NCI-H2171 (cell line): Measurements from ENCODE around the gene MRPS22.
"Not testable (repeated sequence)": the region's sequence is repeated elsewhere in the genome, so short reads cannot be mapped to it uniquely, and the experiment has no call there.

Experiments
- DNase-seq: peaks from one replicate; lab custom pipeline; 2025; lab: John Stamatoyannopoulos, UW

The MRPS22 gene

DNA sequence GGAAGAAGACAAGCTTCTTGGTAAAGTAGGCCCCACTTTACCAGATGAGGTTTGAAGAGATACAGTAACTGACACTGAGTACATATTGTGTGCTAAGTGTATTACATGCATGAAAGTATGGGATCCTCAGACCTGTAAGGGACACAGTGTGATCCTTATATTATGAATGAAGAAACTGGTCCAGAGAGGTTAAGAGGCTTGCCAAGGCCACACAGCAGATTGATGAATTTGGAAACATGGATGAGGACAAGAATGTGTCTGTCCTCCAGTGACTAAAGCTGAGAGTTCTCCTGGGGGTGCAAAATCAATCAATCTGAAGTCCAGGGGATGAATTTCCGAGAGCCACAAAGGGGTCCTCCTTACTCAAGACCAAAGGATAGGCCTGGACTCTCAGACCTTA is 31.4 kb upstream of the MRPS22 start:
- no peak for DNase-seq

DNA sequence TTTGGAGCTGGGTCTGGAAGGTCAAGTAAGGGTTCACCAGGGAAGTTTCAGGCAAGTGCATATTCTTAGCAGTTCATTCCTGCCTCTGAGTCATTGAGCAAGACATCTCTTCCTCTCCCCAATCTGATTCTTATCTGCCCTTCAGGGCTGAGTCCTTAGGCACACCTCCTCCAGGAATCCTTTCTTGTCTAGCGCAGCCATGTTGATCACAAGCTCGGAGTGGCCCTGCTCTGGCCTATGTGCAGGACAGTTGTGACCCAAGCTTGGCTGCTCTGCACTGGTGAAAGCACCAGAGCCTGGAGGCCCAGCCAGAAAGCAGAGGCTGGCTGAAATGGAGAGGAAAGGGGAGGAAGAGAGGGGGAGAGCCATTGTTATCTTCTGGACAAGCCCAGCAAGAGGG is 30.9 kb upstream of the MRPS22 start:
- no peak for DNase-seq

- no peak for DNase-seq
Measured at GRCh38 chr3:139313921-139314320, 29.9 kb upstream of the MRPS22 start.

GRCh38 chr3:139317215-139317614 is 26.6 kb upstream of the MRPS22 start:
- DNase-seq, result no peak

GRCh38 chr3:139317660-139318430 is 26.0 kb upstream of the MRPS22 start:
- DNase-seq, result no peak

DNA sequence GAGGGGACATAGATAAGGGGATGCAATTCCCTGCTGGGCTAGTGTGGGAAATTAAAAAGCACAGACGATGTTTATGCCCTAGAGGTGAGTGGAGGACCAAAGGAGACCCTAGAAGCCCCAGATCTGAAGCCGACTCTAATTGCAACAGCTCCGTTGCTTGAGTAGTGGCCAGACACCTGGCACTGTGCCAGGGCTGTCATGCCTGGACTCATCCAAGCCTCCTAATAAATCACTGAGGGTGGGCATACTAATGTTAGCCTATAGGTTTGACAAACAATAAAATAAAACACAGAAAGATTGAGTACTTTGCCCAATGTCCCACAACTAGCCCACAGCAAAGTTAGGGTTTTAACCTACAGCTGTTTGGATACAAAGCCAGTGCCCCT is 25.4 kb upstream of the MRPS22 start:
- DNase-seq, result no peak

GRCh38 chr3:139318826-139319225 is 25.0 kb upstream of the MRPS22 start:
- DNase-seq, result no peak

DNA sequence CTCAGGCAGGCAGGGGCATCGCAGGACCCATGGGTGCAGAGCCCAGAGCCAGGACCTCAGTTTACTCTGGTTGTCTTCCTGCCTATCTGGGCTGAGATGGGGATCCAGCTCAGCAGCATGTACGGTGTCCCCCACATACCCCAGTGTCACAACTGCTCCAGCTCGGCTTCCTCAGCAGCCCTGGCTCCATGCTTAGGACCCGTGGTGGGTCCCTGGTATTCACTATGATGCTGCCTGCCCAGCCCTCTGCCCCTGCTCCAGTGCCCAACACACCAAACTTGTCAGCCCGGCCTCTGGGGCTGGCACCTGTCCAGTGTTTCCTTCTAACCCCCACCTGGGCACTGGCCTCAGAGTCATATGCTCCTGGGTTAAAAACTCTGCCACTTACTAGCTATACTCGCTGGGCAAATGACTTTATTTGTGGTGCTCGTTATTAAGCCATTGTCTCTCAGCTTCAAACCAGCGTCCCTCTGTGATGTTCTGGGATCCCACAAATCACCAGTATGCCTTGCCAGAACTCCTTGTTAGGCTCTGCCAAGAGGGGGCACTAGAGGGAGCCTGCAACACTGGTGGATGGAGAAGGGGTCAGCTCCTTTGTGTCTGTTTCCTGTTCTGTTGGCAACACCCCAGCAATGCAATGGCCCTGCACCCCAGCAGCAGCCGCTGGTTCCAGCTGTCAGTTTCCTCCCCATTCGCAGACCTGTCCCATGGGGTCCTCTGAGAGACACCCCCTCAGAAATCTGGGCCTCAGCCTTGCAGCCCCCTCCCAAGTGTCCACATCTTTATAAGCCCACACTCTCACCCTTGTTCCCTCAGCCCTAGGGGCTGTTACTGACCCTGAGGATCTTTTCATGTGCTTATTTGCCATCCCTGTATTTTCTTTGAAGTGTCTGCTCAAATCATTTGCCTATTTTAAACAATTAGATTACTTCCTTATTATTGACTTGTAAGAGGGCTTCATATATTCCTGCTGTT is 24.1 kb upstream of the MRPS22 start:
- DNase-seq, result no peak

- DNase-seq, result no peak
Measured at GRCh38 chr3:139320551-139321309, 23.1 kb upstream of the MRPS22 start.

DNA sequence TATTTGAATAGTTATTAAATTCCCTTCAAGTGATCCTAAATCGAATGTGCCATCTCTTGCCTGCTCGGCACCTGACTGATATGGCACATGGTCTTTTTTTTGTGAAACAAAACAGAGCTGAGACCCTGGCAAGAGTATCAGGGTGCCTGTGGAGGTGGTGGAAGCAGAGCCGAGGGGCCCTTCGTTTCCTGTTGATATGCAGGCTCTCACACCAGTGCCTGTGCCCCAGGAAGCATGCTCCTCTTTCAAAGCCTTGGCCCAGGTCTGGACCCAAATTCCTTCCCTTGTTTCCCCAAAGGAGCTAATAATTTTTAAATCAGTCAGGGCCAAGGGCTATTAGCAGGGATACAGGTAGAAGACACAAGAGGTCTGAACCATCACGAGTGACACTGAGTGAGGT is 21.5 kb upstream of the MRPS22 start:
- DNase-seq, result no peak

GRCh38 chr3:139323146-139323545 is 20.7 kb upstream of the MRPS22 start:
- DNase-seq, result no peak

DNA sequence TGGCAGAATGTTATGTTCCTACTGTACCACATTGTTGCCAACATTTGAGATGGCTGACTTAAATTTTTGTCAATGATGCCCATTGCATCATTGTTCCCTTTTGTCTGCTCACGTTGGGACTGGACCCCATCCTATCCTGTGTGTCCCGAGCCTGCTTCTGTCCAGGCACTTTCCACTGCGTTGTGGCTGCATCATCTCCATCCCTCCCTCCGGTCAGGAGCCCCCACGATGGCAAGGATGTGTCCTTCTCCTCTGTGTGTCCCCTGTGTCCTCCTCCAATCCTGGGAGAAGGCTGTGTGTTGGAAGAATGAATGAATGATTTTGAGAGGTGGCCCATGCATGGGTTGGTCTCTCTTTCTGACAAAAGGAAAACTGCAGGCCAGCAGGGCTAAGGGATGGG is 19.4 kb upstream of the MRPS22 start:
- DNase-seq, result no peak

GRCh38 chr3:139325551-139325950 is 18.3 kb upstream of the MRPS22 start:
- no peak for DNase-seq

- DNase-seq, result no peak
Measured at GRCh38 chr3:139326131-139326530, 17.7 kb upstream of the MRPS22 start.

DNA sequence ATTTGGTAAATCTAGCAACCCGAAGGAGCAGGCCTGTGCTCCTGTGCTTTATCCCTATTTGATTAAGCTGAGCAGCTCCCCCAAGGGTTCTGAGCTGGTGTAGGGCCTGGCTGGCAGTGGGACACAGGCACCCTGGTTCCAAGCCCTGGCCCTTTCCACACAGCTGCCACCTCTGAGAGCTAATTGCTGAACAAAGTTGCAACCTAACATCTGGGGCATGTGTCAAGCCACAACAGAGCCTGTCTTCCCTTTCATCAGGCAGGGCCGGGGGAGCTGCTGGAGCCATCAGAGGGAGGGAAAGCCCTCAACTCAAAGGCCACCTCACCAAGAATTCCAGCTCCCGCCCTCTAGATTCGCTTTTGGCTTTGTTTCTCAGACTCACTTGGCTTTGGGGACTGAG is 17.1 kb upstream of the MRPS22 start:
- DNase-seq, result no peak

DNA sequence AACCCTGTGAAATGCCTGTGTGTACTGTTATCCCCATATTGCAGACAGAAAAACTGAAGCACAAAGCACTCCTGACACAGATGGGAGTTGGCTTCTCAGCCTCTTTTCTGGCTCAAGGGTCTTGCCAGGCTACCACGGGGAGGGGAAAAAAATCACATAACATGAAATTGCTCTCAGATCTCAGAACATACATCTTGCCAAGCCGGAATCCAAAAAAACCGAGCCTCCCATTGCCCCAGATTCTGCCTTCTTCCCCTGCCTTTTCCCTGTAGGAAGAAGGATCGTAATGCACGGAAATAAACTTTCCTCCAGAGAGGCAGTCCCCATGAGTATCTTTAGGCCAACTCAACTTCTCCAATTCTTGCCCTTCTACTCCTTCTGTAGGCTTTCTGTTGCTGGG is 16.6 kb upstream of the MRPS22 start:
- DNase-seq, result no peak

GRCh38 chr3:139327861-139328260 is 16.0 kb upstream of the MRPS22 start:
- DNase-seq, result no peak

GRCh38 chr3:139328356-139328755 is 15.5 kb upstream of the MRPS22 start:
- DNase-seq, result no peak

GRCh38 chr3:139329364-139329850 is 14.4 kb upstream of the MRPS22 start:
- DNase-seq, result peak; percentile 67

- DNase-seq, result no peak
Measured at GRCh38 chr3:139332092-139332491, 11.7 kb upstream of the MRPS22 start.

DNA sequence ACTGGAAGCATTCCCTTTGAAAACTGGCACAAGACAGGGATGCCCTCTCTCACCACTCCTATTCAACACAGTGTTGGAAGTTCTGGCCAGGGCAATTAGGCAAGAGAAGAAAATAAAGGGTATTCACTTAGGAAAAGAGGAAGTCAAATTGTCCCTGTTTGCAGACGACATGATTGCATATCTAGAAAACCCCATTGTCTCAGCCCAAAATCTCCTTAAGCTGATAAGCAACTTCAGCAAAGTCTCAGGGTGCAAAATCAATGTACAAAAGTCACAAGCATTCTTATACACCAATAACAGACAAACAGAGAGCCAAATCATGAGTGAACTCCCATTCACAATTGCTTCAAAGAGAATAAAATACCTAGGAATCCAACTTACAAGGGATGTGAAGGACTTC is 9.1 kb upstream of the MRPS22 start:
- DNase-seq, result not testable (repeated sequence)

GRCh38 chr3:139338405-139338804 is 5.4 kb upstream of the MRPS22 start:
- no peak for DNase-seq
